HT-29 (cell line): Measurements from ENCODE around the gene RPL35. TPM values are rescaled to one million over a fixed set of nuclear protein-coding genes. Genes with fewer than 3 reads are reported as not detected.

Experiments used
- DNase-seq: peaks from one replicate; pipeline ENCODE4 v3.0.0-alpha.2; 2015; ENCODE audit warnings: low spot score
- total RNA-seq: library from RNA; depleted of rRNA; stranded (reverse); fragments of >200 nt; shearing (Covaris generic); gene quantifications from 2 replicates; pipeline ENCODE4 v1.2.3, GENCODE V29; 2014; rRNA removed

RPL35 gene
- total RNA-seq, result 3,028 and 3,073 TPM in 2 replicates

GRCh38 chr9:124861342-124862229 lies at the start of gene RPL35, which contains the start of gene ARPC5L:
TSS of gene RPL35 (minus strand) at chr9:124861957. CDS start at chr9:124861912, 45 bp downstream.
TSS of gene ARPC5L (plus strand) at chr9:124862130. CDS start at chr9:124869291, 7,161 bp downstream.
- DNase-seq, result peak; percentile 96

- no peak for DNase-seq
Measured at GRCh38 chr9:124908098-124908497, 46.3 kb upstream of the RPL35 start.

GRCh38 chr9:124906966-124907365 lies 45.2 kb upstream of the RPL35 start:
- DNase-seq, result no peak

GRCh38 chr9:124899845-124900244 lies 38.1 kb upstream of the RPL35 start:
- no peak for DNase-seq

GRCh38 chr9:124897570-124898460 lies 36.1 kb upstream of the RPL35 start:
- no peak for DNase-seq

GRCh38 chr9:124894741-124895170 lies 33.0 kb upstream of the RPL35 start:
- DNase-seq, result peak; percentile 47

- no peak for DNase-seq
Measured at GRCh38 chr9:124894035-124894740, 32.4 kb upstream of the RPL35 start.

GRCh38 chr9:124890179-124890578 lies 28.4 kb upstream of the RPL35 start:
- DNase-seq, result no peak

- no peak for DNase-seq
Measured at GRCh38 chr9:124889006-124889405, 27.2 kb upstream of the RPL35 start.

GRCh38 chr9:124887832-124888231 lies 26.1 kb upstream of the RPL35 start:
- no peak for DNase-seq

- no peak for DNase-seq
Measured at GRCh38 chr9:124886866-124887492, 25.2 kb upstream of the RPL35 start.

GRCh38 chr9:124886461-124886860 lies 24.7 kb upstream of the RPL35 start:
- no peak for DNase-seq

- DNase-seq, result no peak
Measured at GRCh38 chr9:124885551-124885950, 23.8 kb upstream of the RPL35 start.

GRCh38 chr9:124884376-124884775 lies 22.6 kb upstream of the RPL35 start:
- no peak for DNase-seq

GRCh38 chr9:124882231-124882630 lies 20.5 kb upstream of the RPL35 start:
- DNase-seq, result no peak

GRCh38 chr9:124881138-124881743 lies 19.5 kb upstream of the RPL35 start:
- DNase-seq, result no peak

GRCh38 chr9:124880501-124880900 lies 18.7 kb upstream of the RPL35 start:
- DNase-seq, result no peak

- no peak for DNase-seq
Measured at GRCh38 chr9:124879226-124879625, 17.5 kb upstream of the RPL35 start.

GRCh38 chr9:124878518-124878917 lies 16.8 kb upstream of the RPL35 start:
- DNase-seq, result no peak

- no peak for DNase-seq
Measured at GRCh38 chr9:124878021-124878420, 16.3 kb upstream of the RPL35 start.
